ENCODE results near the gene SH2D1B.
"Not testable (repeated sequence)": the region's sequence is repeated elsewhere in the genome, so short reads cannot be mapped to it uniquely, and the experiment has no call there.

Gene SH2D1B, protein sequence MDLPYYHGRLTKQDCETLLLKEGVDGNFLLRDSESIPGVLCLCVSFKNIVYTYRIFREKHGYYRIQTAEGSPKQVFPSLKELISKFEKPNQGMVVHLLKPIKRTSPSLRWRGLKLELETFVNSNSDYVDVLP

DNA sequence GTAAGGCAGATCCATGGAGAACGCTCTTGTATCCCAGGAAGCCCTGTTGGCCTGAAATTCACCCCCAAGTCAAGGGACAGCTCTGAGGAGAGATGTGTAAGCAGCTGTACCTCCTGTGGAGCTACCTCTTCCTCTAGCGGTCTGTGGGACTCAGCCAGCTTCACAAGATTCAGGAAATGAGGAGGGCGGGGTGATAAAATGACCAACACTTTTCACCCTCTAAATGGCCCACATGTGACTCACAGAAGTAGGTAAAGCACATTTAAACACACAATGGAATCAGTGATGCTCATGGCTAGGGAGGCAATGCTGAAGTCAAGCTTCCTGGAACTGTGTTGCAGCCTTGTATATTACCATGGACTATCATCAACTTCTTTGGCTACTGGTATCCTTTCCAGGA, at the start of gene SH2D1B:
TSS of gene SH2D1B (minus strand) at position 135 of the 400 bp plus-strand sequence. CDS start at position 15, 120 bp downstream.
- no peak for DNase-seq (ENCODE audit: low read depth, low spot score)

GRCh38 chr1:162458236-162458635, 46.3 kb upstream of the SH2D1B start:
- DNase-seq (ENCODE audit: low read depth, low spot score), result no peak

DNA sequence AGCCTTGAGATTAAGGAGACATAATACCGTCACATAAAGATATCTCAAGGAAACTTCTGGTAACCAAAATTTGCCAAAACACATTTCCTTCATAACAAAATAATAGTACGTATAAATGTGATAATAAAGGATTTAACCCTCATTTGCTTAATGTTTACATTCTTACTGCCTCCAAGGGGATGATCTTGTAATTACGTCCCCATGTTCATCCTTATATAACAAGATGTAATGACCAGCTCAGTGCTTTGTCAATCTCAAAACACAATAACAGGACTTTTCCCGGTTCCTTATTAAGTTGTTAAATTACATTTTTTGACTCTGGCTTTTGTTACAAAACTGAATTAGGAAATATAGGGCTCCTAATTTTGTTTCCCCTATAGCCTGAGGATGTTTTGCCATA, 44.4 kb upstream of the SH2D1B start:
- no peak for DNase-seq (ENCODE audit: low read depth, low spot score)

GRCh38 chr1:162454361-162454760, 42.4 kb upstream of the SH2D1B start:
- not testable (repeated sequence) for DNase-seq (ENCODE audit: low read depth, low spot score)

- no peak for DNase-seq (ENCODE audit: low read depth, low spot score)
These were observed 35.0 kb upstream of the SH2D1B start for GRCh38 chr1:162446946-162447345.

- no peak for DNase-seq (ENCODE audit: low read depth, low spot score)
These were observed 33.0 kb upstream of the SH2D1B start for GRCh38 chr1:162444903-162445302.

DNA sequence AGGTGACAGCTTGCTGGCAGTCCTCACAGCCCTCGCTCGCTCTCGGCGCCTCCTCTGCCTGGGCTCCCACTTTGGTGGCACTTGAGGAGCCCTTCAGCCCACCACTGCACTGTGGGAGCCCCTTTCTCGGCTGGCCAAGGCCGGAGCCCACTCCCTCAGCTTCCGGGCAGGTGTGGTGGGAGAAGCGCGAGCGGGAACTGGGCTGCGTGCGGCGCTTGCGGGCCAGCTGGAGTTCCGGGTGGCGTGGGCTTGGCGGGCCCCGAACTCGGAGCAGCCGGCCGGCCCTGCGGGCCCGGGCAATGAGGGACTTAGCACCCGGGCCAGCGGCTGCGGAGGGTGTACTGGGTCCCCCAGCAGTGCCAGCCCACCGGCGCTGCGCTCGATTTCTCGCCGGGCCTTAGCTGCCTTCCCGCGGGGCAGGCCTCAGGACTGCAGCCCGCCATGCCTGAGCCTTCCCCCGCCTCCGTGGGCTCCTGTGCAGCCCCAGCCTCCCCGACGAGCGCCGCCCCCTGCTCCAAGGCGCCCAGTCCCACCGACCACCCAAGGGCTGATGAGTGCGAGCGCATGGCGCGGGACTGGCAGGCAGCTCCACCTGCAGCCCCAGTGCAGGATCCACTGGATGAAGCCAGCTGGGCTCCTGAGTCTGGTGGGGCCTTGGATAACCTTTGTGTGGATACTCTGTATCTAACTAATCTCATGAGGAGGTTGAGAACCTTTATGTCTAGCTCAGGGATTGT, 21.2 kb upstream of the SH2D1B start:
- not testable (repeated sequence) for DNase-seq (ENCODE audit: low read depth, low spot score)

DNA sequence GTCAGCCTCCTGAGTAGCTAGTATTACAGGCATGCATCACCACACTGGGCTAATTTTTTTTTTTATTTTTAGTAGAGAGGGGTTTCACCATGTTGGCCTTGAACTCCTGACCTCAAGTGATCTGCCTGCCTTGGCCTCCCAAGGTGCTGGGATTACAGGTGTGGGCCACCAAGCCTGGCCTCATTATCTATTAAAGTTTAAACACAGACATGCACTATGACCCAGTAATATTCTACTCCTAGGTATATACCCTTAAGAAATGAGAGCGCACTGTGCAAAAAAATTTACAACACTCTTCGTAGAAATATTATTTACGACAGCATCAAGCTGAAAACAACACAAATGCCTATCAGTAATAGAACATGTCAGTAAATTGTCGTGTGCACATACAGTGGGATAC, 18.6 kb upstream of the SH2D1B start:
- no peak for DNase-seq (ENCODE audit: low read depth, low spot score)

- no peak for DNase-seq (ENCODE audit: low read depth, low spot score)
These were observed 10.9 kb upstream of the SH2D1B start for GRCh38 chr1:162422662-162423375.

DNA sequence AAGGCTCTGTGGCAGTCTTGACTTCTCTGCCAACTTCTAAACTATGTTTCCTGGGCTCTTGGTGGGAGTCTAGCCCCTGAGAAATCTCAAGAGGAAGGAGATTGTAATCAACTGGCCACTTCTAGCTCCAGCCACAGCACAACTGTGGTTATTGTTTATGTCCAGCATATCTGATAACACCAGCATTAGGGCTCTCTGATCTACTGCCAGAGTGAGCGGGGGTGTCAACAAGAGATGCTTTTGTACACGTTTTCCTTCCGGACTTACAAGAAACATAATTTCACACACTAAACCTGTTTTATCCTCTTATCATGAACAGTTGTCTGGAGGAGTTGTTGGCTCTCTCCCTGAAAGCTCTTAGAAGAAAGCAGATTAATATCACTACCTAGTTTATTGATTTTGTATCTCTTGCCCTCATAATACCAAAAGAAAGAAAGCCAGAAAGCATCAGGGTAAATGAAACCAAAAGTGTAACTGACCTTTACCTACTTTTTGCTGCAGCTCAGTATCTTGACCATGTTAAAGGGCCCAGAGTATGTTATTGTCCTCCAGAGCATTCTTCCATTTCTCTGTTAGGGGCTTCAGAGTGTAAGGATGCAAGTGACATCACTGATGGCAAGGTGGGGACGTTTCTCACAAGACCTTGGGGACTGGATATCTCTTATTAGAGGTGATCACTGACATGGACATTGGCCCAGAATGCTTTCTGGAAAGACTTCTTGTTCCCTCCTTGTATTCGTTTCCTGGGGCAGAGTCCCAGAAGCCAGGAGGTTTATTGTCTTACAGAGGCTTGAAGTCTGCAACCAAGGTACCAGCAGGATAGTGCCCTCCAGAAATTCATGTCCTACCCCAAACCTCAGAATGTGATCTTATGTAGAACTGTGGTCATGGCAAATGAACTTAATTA, 9.6 kb upstream of the SH2D1B start:
- DNase-seq (ENCODE audit: low read depth, low spot score), result peak; percentile 32

- no peak for DNase-seq (ENCODE audit: low read depth, low spot score)
These were observed 8.2 kb upstream of the SH2D1B start for GRCh38 chr1:162420120-162420519.

DNA sequence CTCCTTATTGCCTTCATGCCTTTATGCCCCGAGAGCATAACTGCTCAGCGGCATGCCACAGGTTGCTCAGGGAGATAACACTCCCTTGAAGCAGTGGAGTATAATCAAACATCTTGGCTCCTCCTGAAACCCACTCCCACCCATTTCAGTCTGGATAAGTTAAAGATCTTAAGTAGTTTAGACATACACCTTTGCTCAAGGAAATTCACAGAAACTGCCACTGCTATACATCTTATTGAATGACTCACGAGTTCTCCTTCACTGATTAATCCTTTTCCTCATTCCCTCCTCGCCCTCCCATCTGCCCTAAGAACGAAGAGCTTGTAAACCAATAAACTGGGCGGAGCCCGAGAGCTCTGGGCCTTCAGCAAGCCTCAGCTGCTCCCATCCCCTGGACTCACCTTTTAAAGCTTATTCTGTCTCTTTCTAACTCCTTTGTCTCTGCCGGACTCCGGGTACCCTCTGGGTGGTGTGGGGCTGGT, 7.6 kb upstream of the SH2D1B start:
- DNase-seq (ENCODE audit: low read depth, low spot score), result not testable (repeated sequence)

DNA sequence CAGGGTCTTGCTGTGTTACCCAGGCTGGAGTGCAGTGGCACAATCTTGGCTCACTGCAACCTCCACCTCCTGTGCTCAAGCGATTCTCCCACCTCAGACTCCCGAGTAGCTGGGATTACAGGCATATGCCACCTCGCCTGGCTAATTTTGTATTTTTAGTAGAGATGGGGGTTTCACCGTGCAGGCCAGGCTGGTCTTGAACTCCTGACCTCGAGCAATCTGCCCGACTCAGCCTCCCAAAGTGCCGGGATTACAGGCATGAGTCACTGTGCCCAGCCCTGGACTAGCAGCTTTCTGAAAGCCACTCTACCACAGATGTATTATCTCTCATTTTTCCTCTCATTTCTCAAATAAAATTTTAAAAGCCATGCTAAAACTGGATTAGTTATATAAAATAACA, 6.6 kb upstream of the SH2D1B start:
- DNase-seq (ENCODE audit: low read depth, low spot score), result not testable (repeated sequence)

GRCh38 chr1:162417650-162418049, 5.7 kb upstream of the SH2D1B start:
- no peak for DNase-seq (ENCODE audit: low read depth, low spot score)

DNA sequence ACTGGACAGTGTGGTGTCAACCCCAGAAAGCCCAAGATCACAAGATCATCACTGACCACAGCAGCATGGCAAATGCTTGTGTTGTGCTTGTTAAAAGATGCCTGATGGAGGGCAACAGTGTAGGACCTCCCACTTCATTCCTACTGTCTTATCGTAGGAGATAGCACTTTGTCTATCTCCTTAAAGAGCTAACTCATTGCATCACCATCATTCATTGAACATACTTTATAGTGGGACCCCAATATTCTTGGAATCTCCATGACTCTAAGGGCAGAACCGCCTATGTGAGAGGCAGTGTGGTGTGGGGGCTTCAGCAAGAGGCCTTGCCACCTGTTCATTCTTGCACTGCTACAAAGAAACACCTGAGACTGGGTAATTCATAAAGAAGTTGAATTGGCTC, 5.0 kb upstream of the SH2D1B start:
- DNase-seq (ENCODE audit: low read depth, low spot score), result no peak

DNA sequence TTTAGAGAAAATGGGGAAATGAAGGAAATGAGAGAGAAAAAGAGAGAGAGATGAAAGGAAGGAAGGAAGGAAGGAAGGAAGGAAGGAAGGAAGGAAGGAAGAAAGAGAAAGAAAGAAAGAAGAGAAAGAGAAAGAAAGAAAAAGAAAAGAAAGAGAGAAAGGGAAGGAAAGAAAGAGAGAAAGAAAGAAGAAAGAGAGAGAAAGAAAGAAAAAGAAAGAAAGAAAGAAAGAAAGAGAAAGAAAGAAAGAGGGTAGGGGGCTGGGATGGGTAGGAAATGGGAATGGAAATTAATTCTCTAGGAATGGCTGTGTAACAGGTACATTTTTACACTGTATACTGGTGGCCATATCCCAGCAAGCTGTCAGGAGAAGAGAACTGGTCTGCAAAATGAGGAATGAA, 4.3 kb upstream of the SH2D1B start:
- no peak for DNase-seq (ENCODE audit: low read depth, low spot score)

DNA sequence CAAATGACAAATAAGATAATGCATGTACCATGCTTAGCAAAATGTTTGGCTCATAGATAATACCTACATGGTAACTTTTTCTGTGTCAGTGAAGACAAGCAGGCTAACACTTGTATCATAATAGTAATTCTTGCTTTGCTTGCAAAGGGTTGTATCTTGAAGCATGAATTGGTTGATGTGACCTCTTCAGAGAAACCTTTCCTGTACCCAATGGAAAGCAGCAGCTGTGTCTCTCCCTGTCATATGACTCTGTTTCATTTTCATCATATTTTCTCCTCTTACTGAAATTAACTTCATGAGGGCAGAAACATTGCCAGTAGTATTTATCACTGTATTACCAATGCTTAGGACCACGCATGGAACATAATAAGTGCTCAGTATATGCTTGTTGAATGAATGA, 4.4 kb downstream of the SH2D1B start:
- DNase-seq (ENCODE audit: low read depth, low spot score), result no peak

GRCh38 chr1:162406811-162407210, 5.1 kb downstream of the SH2D1B start:
- DNase-seq (ENCODE audit: low read depth, low spot score), result no peak

- no peak for DNase-seq (ENCODE audit: low read depth, low spot score)
These were observed 6.1 kb downstream of the SH2D1B start for GRCh38 chr1:162405800-162406199.

DNA sequence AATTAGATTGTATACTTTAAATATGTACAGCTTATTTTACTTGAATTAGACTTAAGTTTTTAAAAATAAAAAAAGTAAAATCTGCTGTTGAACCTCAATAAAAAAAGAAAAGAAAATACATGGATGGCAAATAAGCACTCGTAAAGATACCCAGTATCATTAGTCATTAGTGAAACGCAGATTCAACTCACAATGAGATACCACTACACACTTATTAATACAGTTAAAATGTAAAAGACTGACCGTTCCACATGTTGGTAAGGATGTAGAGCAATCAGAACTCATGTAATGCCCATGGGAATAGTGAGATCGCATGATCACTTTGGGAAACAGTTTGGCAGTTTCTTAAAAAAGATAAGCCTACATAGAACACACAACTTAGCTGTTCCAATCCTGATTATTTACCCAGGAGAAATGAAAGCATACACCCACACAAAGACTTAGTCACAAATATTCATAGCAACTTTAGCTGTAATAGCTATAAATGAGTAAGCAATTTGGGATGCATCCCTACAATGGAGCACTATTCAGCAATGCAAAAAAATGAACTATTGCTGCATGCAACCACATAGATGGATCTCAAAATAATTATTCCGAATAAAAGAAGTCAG, 7.3 kb downstream of the SH2D1B start:
- no peak for DNase-seq (ENCODE audit: low read depth, low spot score)

- no peak for DNase-seq (ENCODE audit: low read depth, low spot score)
These were observed 11.1 kb downstream of the SH2D1B start for GRCh38 chr1:162400790-162401355.

Data from astrocyte of the hippocampus (primary cell).